Bronchial epithelial cell (primary cell): ENCODE results near the gene CDH12. TPM values are rescaled to one million over a fixed set of nuclear protein-coding genes. Genes with fewer than 3 reads are reported as not detected.
A peak's percentile ranks its signal among the peaks of the same experiment; 100 is the strongest.
"Not testable (repeated sequence)": the region's sequence is repeated elsewhere in the genome, so short reads cannot be mapped to it uniquely, and the experiment has no call there.

Source experiments
- DNase-seq: peaks from one replicate; pipeline ENCODE4 v3.0.0-alpha.2; 2010; ENCODE audit warnings: low read depth
- FAIRE-seq: peaks from 2 replicates; lab custom pipeline; 2011; peaks lifted over from hg19 to GRCh38; lab: Jason Lieb, UNC
- H3K27me3 ChIP-seq: 2 replicates; pipeline ENCODE4 v1.5.1; 2011; ENCODE audit warnings: low read length; ENCODE audit not compliant: control insufficient read depth, insufficient read depth
- H3K36me3 ChIP-seq: 2 replicates; pipeline ENCODE4 v1.5.1; 2011; ENCODE audit warnings: low read length; ENCODE audit not compliant: control insufficient read depth, insufficient read depth
- H3K4me3 ChIP-seq: 2 replicates; pipeline ENCODE4 v1.5.1; 2011; ENCODE audit warnings: mild to moderate bottlenecking, low read depth, low read length, control low read depth
- total RNA-seq: library from RNA; depleted of rRNA; stranded (reverse); fragments of >200 nt; gene quantifications from 2 replicates; pipeline ENCODE4 v1.2.1, GENCODE V29; 2014
- TF ChIP-seq, protein P1 (sequence below): IDR thresholded peaks from 2 replicates; pipeline ENCODE4 v1.5.1; 2011; ENCODE audit warnings: mild to moderate bottlenecking, moderate library complexity, low read length, control low read depth, inconsistent platforms; ENCODE audit not compliant: insufficient read depth, severe bottlenecking

Gene CDH12
- total RNA-seq, 1 donor from 2014 or later = not detected

GRCh38 chr5:22033066-22033465 is 820.1 kb downstream of the CDH12 start:
- no peak for FAIRE-seq
- TF ChIP-seq, protein P1, sequence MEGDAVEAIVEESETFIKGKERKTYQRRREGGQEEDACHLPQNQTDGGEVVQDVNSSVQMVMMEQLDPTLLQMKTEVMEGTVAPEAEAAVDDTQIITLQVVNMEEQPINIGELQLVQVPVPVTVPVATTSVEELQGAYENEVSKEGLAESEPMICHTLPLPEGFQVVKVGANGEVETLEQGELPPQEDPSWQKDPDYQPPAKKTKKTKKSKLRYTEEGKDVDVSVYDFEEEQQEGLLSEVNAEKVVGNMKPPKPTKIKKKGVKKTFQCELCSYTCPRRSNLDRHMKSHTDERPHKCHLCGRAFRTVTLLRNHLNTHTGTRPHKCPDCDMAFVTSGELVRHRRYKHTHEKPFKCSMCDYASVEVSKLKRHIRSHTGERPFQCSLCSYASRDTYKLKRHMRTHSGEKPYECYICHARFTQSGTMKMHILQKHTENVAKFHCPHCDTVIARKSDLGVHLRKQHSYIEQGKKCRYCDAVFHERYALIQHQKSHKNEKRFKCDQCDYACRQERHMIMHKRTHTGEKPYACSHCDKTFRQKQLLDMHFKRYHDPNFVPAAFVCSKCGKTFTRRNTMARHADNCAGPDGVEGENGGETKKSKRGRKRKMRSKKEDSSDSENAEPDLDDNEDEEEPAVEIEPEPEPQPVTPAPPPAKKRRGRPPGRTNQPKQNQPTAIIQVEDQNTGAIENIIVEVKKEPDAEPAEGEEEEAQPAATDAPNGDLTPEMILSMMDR = no peak

GRCh38 chr5:22023784-22024183 is 829.4 kb downstream of the CDH12 start:
- Histone ChIP-seq H3K4me3 (no peak overlapping the region), H3K27me3 (no peaks in the 10 kb centered on the region), H3K36me3 (no peaks in the 10 kb centered on the region)
- FAIRE-seq = no peak
- TF ChIP-seq, protein P1 = no peak
- no peak for DNase-seq

More at GRCh38 chr5:22033066-22033465, 820.1 kb downstream of the CDH12 start:
- no peaks in the 10 kb centered on the region for H3K36me3 ChIP-seq
- H3K4me3 ChIP-seq = no peak overlapping the region
- no peak for DNase-seq
- no peaks in the 10 kb centered on the region for H3K27me3 ChIP-seq

- H3K4me3 ChIP-seq, FAIRE-seq, H3K36me3 ChIP-seq, H3K27me3 ChIP-seq: not testable (repeated sequence)
- peak; percentile 2 for DNase-seq
These were observed 840.3 kb downstream of the CDH12 start for GRCh38 chr5:22012893-22013292.

GRCh38 chr5:22010808-22011207 is 842.3 kb downstream of the CDH12 start:
- not testable (repeated sequence) for DNase-seq, H3K4me3 ChIP-seq, FAIRE-seq, H3K36me3 ChIP-seq, H3K27me3 ChIP-seq

DNA sequence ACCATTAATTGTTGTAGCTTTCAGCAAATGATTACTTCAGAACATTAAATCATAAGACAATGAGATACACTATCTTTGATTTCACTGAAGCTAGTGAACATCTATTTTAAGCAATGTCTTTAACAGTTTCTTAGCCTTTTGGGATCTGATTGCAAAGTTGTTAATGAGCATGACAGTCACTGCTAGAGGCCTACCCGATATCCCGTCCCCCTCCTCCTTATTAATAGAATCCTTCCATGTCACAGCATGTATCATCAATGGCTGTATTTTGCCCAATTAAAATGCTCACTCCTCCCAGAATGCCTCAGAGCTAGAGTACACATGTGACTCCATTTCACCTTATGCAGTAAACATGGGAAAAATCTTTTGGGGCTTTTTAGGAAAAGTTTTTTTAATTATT is 852.0 kb downstream of the CDH12 start:
- DNase-seq, H3K27me3 ChIP-seq, FAIRE-seq, H3K36me3 ChIP-seq, H3K4me3 ChIP-seq: not testable (repeated sequence)

DNA sequence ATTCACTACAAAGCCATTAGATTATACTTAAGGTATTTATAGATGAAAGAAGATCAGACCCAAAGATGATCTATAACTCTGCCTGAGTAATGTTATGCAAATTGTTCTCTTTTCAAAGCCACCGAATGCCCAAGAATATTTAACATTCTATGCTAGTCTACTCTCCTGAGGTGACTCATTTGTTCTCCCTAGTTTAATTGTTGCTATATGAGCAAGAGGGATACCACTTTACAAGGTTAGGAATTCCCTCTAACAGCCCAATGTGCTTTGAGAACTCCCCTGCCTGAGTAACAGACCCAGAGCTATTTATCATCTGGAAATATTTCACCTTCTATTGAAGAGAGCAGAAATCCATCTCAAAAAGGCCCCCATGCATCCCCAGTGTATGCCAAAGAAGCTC is 867.3 kb downstream of the CDH12 start:
- not testable (repeated sequence) for FAIRE-seq, H3K27me3 ChIP-seq, H3K4me3 ChIP-seq, DNase-seq, H3K36me3 ChIP-seq

DNA sequence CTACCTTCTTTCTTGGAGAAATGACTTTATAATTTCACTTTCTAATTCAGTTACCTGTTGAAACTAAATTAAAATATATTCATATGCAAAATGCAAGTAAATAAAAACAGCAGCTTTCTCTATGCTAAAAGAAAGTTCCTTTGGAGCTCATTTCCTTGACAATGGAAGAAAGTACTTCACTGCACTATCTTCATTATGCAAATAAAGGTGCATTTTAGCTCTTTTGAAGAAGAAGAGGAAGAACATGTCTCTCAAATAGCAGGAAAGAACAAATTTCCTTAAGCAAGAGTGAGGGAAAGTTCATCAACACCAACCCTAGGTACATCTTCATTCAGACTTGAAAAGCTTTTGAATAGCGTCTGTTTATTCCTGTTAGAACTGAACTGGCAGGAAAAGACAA is 901.6 kb downstream of the CDH12 start:
- H3K36me3 ChIP-seq, H3K27me3 ChIP-seq, DNase-seq, H3K4me3 ChIP-seq, FAIRE-seq: not testable (repeated sequence)

DNA sequence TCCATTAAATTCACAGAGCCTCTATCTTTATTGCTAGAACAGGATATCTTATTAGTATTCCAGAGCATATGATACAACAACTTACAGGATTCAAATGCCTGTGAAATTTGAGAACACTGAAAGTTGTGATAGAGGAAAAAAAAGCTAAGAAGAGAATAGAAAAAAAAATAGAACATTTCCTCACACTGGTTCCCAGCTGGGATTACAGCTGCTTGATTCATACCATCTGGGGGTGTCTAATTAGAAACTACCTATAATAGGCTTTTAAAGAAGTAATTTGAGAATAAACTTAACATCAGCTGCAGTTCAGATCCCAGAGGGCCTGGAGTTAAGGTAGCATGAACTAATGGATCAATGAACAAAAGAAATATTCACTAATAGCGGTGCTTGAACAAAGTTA is 922.0 kb downstream of the CDH12 start:
- DNase-seq = no peak
- Histone ChIP-seq H3K27me3 (no peaks in the 10 kb centered on the region), H3K4me3 (no peak overlapping the region), H3K36me3 (no peaks in the 10 kb centered on the region)
- TF ChIP-seq, protein P1 = no peak
- FAIRE-seq = no peak
